GM19025 (cell line): ENCODE data around the gene BCL2L11.
"Not testable (repeated sequence)": the region's sequence is repeated elsewhere in the genome, so short reads cannot be mapped to it uniquely, and the experiment has no call there.

Experiments used
- ATAC-seq: cut with Tn5 transposase; IDR thresholded peaks from one replicate; pipeline ENCODE4 v1.9.1; 2021; ENCODE audit warnings: mild to moderate bottlenecking, low read depth, moderate library complexity; ENCODE audit not compliant: unreplicated experiment

The BCL2L11 gene, protein sequence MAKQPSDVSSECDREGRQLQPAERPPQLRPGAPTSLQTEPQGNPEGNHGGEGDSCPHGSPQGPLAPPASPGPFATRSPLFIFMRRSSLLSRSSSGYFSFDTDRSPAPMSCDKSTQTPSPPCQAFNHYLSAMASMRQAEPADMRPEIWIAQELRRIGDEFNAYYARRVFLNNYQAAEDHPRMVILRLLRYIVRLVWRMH

GRCh38 chr2:111120253-111121027 is at the start of gene BCL2L11:
Gene BCL2L11, plus strand, starts transcription at chr2:111120914. Its CDS starts 2,832 bp downstream, at chr2:111123746.
- ATAC-seq = peak; percentile 55

GRCh38 chr2:111071600-111072171 is 49.0 kb upstream of the BCL2L11 start:
- no peak for ATAC-seq

GRCh38 chr2:111072220-111072871 is 48.4 kb upstream of the BCL2L11 start:
- ATAC-seq = no peak

GRCh38 chr2:111082659-111083058 is 38.1 kb upstream of the BCL2L11 start:
- ATAC-seq = not testable (repeated sequence)

GRCh38 chr2:111091811-111092211 is 28.9 kb upstream of the BCL2L11 start:
- no peak for ATAC-seq

DNA sequence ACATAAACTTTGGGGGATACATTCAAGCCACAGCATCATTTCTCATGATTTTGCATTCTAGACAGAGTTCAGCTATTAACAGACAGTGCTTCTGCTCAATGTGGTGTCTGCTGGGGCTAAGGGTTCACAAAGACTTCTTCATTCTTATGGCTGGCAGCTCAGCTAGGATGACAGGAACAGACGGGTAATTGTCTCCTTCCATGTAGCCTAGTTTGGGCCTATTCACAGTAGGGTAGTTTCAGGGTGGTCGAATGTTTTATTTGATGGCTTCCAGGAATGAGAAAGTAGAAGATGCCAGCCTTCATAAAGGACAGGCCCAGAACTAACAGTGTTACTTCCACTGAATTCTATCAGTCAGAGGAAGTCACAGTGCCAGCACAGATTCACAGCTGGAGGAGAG is 26.0 kb upstream of the BCL2L11 start:
- no peak for ATAC-seq

DNA sequence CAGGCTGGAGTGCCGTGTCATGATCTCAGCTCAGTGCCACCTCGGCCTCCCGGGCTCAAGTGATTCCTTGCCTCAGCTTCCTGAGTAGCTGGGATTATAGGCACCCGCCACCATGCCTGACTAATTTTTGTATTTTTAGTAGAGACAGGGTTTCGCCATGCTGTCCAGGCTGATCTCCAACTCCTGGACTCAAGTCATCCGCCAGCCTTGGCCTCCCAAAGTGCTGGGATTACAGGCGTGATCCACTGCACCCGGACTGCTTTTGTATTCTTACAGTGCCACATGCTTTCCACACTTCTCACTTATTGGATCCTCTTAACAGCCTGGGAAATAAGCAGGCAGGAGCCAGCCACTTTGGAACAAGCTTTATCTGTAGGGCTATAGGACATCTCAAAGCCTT is 25.3 kb upstream of the BCL2L11 start:
- no peak for ATAC-seq

DNA sequence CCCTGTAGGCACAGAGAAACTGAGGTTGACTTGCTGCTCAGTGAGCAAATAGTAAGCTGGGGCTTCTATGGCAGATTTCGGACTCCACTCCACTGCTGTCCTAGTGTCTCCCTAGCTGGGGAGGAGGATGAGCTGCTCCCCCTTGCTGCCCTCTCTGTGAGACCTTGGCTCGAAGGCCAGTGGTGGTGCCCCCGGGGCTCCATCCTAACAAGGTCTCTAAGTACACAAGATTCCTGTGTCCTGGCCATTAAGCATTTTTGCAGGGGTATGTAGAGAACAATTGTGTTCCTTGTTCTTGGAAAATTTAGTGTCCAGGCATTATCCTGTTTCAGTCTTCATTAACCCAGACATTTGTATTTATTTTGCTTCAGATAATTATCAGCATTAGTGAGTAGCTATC is 21.3 kb upstream of the BCL2L11 start:
- no peak for ATAC-seq

- ATAC-seq = peak; percentile 31
Measured at GRCh38 chr2:111100087-111100764, 20.5 kb upstream of the BCL2L11 start.

GRCh38 chr2:111100765-111101162 is 19.9 kb upstream of the BCL2L11 start:
- peak; percentile 84 for ATAC-seq

DNA sequence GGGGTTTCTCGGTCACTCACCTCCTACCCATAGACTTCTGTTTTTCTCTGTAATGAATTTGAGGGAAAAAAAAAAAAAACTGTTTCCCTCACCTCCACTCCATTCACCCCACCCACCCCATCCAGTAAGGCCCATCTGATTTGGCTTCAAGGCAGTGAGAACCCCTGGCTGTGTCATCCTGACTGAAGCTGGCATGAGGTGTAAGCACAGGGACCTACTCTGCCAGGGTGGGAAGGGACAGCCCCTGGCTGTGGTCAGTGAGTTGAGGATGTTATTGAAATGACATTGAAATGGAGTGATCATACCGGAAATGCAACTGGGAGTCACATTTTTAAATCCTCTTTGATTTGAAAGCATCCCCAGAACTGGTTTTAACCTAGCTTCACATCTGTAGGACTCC is 19.1 kb upstream of the BCL2L11 start:
- ATAC-seq = no peak

- no peak for ATAC-seq
Measured at GRCh38 chr2:111102216-111102615, 18.5 kb upstream of the BCL2L11 start.

DNA sequence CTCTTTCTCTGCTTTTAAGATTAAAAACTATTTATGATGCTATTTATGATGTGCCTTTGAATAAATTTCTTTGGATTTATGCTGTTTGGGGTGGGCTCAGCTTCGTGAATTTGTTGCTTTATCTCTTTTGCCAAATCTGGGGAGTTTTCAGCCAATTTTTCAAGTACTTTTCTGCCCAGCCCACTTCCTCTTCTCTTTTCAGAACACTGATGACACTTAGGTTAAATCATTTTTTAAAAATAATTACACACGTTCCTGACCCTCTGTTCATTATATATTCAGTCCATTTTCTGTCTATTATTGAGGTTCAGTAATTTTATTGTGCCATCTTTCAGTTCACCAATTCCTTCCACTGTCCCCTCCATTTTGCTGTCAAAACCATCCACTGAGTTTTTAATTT is 14.8 kb upstream of the BCL2L11 start:
- no peak for ATAC-seq

DNA sequence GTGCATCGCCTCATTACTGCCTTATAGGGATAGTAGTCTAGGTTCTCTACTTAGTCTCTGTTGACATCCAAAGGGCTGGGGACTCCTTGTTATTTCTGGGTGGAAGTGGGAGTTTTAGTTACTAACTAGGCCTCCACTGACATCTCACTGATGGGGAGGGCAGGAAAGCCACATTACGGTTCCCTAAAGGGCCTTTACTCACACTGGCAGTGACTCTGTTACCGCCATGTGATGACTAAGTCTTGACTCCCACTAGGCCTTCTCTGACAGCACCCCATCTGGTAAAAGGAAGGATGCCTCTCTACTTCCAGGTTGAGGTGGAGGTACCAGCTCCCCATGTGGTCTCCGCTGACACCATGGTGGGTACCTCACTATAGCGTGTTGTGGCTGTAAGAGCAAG is 14.0 kb upstream of the BCL2L11 start:
- ATAC-seq = no peak

GRCh38 chr2:111108745-111109271 is 11.9 kb upstream of the BCL2L11 start:
- no peak for ATAC-seq

GRCh38 chr2:111111101-111111755 is 9.5 kb upstream of the BCL2L11 start:
- ATAC-seq = no peak

DNA sequence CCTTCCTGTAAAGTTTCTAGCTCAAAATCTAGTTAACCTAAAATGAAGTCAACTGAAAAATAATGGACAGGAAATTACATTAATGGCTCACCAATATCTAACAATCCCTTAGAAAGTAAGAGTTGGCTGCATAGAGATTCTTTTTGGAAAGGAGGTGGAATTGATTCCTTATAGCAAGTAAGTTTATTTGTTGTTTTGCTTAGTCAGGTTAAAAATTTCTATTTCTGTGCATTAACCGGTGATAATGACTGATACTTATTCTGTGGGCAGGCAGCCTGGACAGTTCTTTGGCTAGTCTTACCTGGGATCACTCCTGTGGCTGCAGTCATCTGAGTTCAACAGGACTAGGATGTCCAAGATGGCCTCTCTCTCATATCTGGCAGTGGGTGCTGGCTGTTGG is 6.9 kb upstream of the BCL2L11 start:
- ATAC-seq = no peak

- ATAC-seq = peak; percentile 30
Measured at GRCh38 chr2:111116011-111116746, 4.5 kb upstream of the BCL2L11 start.

- no peak for ATAC-seq
Measured at GRCh38 chr2:111116843-111117597, 3.7 kb upstream of the BCL2L11 start.
